IPS-18c (cell line): ENCODE measurements around the gene MRM2.

Experiments
- H3K4me3 ChIP-seq: 2 replicates; pipeline ENCODE4 v1.7.0; 2013; ENCODE audit warnings: low read depth, mild to moderate bottlenecking, low read length, moderate library complexity; ENCODE audit not compliant: insufficient read depth
- H3K9me3 ChIP-seq: one replicate; pipeline ENCODE4 v1.6.1; 2013; ENCODE audit warnings: mild to moderate bottlenecking, low read length, moderate library complexity; ENCODE audit not compliant: control insufficient read depth, insufficient read depth

Gene MRM2

DNA sequence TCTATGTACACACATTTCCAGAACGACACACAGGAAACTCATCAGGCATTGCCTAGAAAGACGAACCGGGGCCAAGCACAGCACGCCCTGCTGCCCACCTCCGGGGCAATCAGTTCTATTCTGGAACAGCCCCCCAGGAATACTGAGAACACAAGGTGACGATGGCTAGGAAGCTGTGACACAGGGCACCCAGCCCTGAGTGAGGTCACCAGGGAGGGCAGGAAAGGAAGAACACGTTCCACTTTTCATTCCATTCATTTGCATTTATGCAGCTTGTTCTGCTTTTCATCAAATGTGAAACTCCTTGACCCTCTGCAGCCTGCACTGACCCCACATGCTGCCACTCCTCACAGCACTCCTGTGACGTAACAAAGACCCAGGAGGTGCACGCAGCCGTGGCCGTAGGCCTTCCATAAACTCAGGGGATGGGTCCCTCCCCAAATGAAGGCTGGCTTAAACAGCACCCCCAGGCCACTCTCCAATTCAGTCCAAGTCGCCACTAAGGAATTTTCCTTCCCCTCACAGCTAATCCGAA, 38.2 kb downstream of the MRM2 start:
- Histone ChIP-seq H3K4me3 (no peak overlapping the region), H3K9me3 (peaks cover 2% of the 10 kb centered on the region)

GRCh38 chr7:2202901-2203765, 38.9 kb downstream of the MRM2 start:
- Histone ChIP-seq H3K4me3 (no peak overlapping the region), H3K9me3 (peaks cover 2% of the 10 kb centered on the region)

- Histone ChIP-seq H3K4me3 (no peak overlapping the region), H3K9me3 (peaks cover 2% of the 10 kb centered on the region)
Observed at GRCh38 chr7:2202361-2202761, 39.6 kb downstream of the MRM2 start.

DNA sequence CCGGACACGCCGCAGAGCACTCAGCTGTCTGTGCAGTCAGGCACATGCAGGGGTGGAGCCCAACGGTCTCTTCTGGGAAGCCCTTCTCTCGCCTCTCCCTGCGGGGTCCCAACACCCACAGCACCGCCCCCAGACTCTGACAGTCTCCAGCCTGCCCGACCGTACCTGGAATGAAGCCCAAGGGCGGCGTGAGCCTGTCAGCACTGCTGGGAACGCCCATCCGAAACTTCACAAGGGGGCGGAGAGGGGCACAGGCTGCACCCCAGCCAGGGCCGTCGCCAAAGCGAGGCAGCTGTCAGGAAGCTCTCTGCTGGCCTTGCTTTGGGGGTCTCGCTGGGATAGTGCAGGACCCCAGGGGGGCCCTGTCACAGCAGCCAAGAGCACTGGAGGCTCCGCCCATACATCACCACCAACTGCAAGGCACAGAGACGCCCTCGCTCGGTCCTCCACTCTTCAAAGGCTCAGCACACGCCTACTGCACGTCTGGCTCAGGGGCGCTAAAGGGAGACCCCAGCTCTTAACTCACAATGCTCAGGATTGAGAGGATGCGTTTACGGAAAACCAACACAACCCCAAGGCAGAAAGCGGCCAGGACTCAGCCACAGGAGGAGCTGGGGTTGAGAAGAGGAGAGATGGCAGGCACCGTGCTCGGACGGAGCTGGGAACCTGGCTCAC, 40.2 kb downstream of the MRM2 start:
- no peak overlapping the region for H3K4me3 ChIP-seq

DNA sequence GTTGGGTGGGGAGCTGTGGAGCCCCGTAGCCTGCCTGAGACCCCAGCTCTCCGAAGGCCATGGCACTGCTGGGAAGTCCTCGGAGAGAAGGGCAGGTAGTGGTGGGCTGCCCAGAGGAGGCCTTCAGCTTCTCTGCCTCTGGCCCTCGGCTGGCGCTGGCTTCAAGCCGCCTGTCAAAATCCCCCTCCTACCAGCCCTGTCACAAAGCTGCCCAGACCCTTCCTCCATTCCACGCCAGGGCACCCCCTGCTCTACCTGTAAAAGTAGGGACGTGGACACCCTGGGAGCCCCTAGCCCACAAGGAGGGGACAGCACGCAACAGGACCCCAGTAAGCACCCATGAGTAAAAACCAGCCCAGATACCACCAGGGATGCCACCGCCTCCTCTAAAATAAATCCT, 40.9 kb downstream of the MRM2 start:
- no peak overlapping the region for H3K4me3 ChIP-seq
- H3K9me3 ChIP-seq: peaks cover 2% of the 10 kb centered on the region

More for the DNA sequence above, 40.2 kb downstream of the MRM2 start:
- peaks cover 2% of the 10 kb centered on the region for H3K9me3 ChIP-seq

- Histone ChIP-seq H3K4me3 (no peak overlapping the region), H3K9me3 (peaks cover 2% of the 10 kb centered on the region)
Observed at GRCh38 chr7:2200584-2200980, 41.4 kb downstream of the MRM2 start.

GRCh38 chr7:2199956-2200583, 41.9 kb downstream of the MRM2 start:
- Histone ChIP-seq H3K9me3 (peaks cover 2% of the 10 kb centered on the region), H3K4me3 (no peak overlapping the region)

GRCh38 chr7:2199528-2199927, 42.5 kb downstream of the MRM2 start:
- peaks cover 2% of the 10 kb centered on the region for H3K9me3 ChIP-seq

DNA sequence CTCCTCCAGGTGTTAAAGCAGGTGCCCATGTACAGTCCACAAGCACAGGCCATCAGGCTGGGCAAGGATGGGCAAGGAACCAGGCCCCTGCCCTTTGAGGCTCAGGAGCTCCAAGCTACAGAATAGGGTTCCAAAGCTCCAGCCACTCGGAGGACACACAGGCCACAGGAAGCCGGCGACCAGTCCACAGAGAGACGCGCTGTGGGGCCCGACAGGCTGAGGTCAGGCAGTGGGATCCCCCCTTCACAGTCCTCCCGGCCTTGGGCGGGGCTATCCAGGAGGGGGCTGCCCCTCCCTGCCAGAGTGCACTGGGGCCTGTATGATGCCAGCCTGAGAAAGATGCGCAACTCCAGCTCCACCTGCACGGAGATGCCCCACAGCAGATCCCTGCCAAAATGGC, 43.2 kb downstream of the MRM2 start:
- Histone ChIP-seq H3K4me3 (no peak overlapping the region), H3K9me3 (peaks cover 2% of the 10 kb centered on the region)

More at GRCh38 chr7:2199528-2199927, 42.5 kb downstream of the MRM2 start:
- H3K4me3 ChIP-seq: no peak overlapping the region

- H3K4me3 ChIP-seq: no peak overlapping the region
- H3K9me3 ChIP-seq: peaks cover 2% of the 10 kb centered on the region
Observed at GRCh38 chr7:2198206-2198605, 43.8 kb downstream of the MRM2 start.

DNA sequence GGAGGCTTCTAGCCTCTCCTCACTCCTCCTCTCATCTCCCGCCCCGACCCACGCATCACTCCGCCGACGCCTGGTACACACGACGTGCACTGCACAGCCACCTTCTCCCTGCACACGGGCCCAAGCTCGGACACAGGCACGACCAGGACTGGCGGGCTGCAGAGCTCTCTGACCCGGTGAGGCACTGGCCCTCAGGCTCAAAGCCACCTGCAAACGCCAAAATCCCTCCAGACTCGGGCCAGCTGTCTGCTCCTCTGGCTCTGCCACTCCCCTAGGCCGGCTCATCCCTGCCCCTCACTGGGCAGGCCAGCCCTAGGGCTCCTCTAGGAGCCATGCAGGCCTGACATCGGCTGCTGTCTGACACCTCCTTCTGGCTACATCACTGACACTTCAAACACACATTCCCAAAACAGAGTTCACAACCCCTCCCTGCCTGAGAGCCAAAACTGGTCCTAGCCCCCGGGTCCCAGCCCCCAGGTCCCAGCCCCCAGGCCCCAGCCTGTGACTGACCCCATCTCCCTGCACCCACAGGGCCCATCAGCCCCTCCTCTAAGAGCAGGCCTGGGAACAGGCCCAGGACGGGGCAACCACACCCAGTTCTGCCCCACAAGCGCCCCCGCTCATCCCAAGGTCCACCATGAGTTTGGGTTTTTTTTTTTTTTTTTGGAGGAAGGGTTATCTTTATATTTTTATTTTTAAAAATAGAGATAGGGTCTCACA, 44.4 kb downstream of the MRM2 start:
- H3K9me3 ChIP-seq: no peaks in the 10 kb centered on the region
- H3K4me3 ChIP-seq: no peak overlapping the region

GRCh38 chr7:2196381-2197378, 45.3 kb downstream of the MRM2 start:
- H3K4me3 ChIP-seq: no peak overlapping the region
- no peaks in the 10 kb centered on the region for H3K9me3 ChIP-seq

GRCh38 chr7:2195400-2196246, 46.4 kb downstream of the MRM2 start:
- Histone ChIP-seq H3K4me3 (no peak overlapping the region), H3K9me3 (no peaks in the 10 kb centered on the region)

DNA sequence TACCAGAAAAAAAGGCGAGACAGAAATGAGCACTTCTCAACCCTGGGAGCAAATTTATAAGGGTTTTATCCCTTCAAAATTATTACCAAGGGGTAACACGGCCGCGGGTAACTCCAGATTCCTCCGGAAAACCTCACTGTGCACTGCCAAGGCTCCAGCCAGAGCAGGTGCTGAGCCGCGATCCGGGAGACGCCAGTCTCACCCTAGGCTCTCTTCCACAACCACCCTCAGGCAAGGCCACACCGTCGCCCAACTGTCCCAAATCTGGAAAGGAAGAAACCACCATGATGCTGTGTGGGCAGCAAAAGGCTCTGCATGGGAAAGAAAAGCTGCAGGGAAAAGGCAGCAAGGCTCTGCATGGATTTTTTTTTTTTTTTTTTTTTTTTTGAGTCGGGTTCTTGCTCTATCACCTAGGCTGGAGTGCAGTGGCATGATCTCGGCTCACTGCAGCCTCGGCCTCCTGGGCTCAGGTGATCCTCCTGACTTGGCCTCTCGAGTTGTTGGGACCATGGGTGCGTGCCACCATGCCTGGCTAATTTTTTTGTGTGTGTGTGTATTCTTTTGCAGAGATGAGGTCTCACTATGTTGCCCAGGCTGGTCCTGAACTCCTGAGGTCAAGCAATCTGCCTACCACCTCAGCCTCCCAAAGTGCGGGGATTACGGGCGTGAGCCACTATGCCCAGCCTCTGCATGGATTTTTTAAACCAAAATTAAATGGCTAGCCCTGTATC, 48.3 kb downstream of the MRM2 start:
- no peak overlapping the region for H3K4me3 ChIP-seq
- peaks cover 2% of the 10 kb centered on the region for H3K9me3 ChIP-seq
